WI38 (cell line): ENCODE data around the gene SLC36A2.

Experiments used
- H3K4me3 ChIP-seq: 2 replicates; pipeline ENCODE4 v1.5.1; 2011; ENCODE audit warnings: low read depth, mild to moderate bottlenecking, control low read depth, low read length
- CTCF ChIP-seq: IDR thresholded peaks from 2 replicates; pipeline ENCODE4 v1.5.1; 2012; ENCODE audit warnings: low read depth, mild to moderate bottlenecking, control low read depth, low read length

The SLC36A2 gene

GRCh38 chr5:151347369-151347768, at the start of gene SLC36A2:
Gene SLC36A2 (minus strand): TSS chr5:151347559. CDS start chr5:151347460, 99 bp downstream.
- no peak within 1 kb of the TSS for H3K4me3 ChIP-seq
- no peak for TF ChIP-seq CTCF

GRCh38 chr5:151388960-151389359, 41.6 kb upstream of the SLC36A2 start:
- H3K4me3 ChIP-seq = no peak overlapping the region
- no peak for TF ChIP-seq CTCF

GRCh38 chr5:151384106-151384505, 36.7 kb upstream of the SLC36A2 start:
- TF ChIP-seq CTCF = no peak
- H3K4me3 ChIP-seq = no peak overlapping the region

GRCh38 chr5:151383011-151383410, 35.7 kb upstream of the SLC36A2 start:
- H3K4me3 ChIP-seq = no peak overlapping the region
- no peak for TF ChIP-seq CTCF

- no peak for TF ChIP-seq CTCF
- H3K4me3 ChIP-seq = no peak overlapping the region
These were observed 35.2 kb upstream of the SLC36A2 start for GRCh38 chr5:151382576-151382975.

- no peak overlapping the region for H3K4me3 ChIP-seq
- no peak for TF ChIP-seq CTCF
These were observed 34.5 kb upstream of the SLC36A2 start for GRCh38 chr5:151381899-151382298.

- H3K4me3 ChIP-seq = no peak overlapping the region
- no peak for TF ChIP-seq CTCF
These were observed 31.3 kb upstream of the SLC36A2 start for GRCh38 chr5:151378616-151379015.
